ENCODE data around the gene PLEK. TPM values are rescaled to one million over a fixed set of nuclear protein-coding genes. Genes with fewer than 3 reads are reported as not detected.

PLEK gene
- total and polyA plus RNA-seq, 9 of the 15 experiments (the other 6 are each of a cell fraction or from before 2014, with no cell fraction given), result 0.14 to 1.2 (median 0.36) TPM

DNA sequence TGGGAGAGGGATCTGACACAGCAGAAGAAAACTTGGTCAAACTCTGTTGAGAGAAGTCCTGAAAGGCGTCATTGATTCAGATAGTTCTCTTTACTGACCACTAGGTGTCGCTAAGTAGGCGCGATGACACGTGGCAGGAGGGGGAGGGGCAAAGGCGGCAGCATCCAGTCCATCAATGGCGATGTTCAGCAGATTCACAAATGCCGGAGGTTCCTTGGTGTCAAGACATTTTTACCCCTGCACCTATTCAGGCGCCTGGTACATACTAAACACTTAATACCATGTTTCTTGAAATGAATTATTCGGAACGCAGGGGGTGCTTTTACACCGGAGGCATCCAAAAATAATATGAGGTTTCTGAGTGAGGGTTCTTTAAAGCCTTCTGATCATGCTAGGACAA lies 3.0 kb upstream of the PLEK start (continued):
- TF ChIP-seq, protein P1, sequence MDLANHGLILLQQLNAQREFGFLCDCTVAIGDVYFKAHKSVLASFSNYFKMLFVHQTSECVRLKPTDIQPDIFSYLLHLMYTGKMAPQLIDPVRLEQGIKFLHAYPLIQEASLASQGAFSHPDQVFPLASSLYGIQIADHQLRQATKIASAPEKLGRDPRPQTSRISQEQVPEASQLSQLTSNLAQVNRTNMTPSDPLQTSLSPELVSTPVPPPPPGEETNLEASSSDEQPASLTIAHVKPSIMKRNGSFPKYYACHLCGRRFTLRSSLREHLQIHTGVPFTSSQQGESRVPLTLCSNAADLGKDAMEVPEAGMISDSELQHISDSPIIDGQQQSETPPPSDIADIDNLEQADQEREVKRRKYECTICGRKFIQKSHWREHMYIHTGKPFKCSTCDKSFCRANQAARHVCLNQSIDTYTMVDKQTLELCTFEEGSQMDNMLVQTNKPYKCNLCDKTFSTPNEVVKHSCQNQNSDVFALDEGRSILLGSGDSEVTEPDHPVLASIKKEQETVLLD (IDR thresholded peaks at IDR 0.05), result no peak
- TF ChIP-seq NR2C2 (CRISPR knock-in tag; IDR thresholded peaks at IDR 0.05) (no peak), NR2C2 (tag; IDR thresholded peaks at IDR 0.05) (no peak), ATF7 (IDR thresholded peaks at IDR 0.05) (peak; percentile 66; the same call in 1 of the 2 replicates), TBL1XR1 (IDR thresholded peaks at IDR 0.05; ENCODE audit: low read length in 2 of 2) (peak in 1 of 2 experiments; percentile 65; a peak in 2 of 4 replicates), CHD4 (IDR thresholded peaks at IDR 0.05; ENCODE audit: insufficient read depth, insufficient replicate concordance, low read depth, low read length, poor library complexity, severe bottlenecking) (no peak), SREBF1 (IDR thresholded peaks at IDR 0.05; ENCODE audit: borderline replicate concordance, low read depth, low read length) (no peak), ZNF586 (CRISPR knock-in tag; conservative IDR thresholded peaks at IDR 0.05) (no peak), ZNF24 (IDR thresholded peaks at IDR 0.05) (peak; percentile 88), ZBTB17 (CRISPR knock-in tag; IDR thresholded peaks at IDR 0.05) (no peak), SNRNP70 (optimal IDR thresholded peaks at IDR 0.05; ENCODE audit: low read depth, low read length) (no peak), ZNF175 (CRISPR knock-in tag; IDR thresholded peaks at IDR 0.05; ENCODE audit: low read depth) (0 out of 2 replicates have a peak, but pooled peaks have one; percentile 39), ARNT (IDR thresholded peaks at IDR 0.05) (peak in 1 of 2 experiments; percentile 65; a peak in 2 of 4 replicates), TRIM28 (IDR thresholded peaks at IDR 0.05) (no peak), GATAD2B (IDR thresholded peaks at IDR 0.05; ENCODE audit: borderline replicate concordance) (peak; percentile 58; the same call in 1 of the 2 replicates), MAZ (CRISPR knock-in tag; conservative IDR thresholded peaks at IDR 0.05 in 1 of 2, IDR thresholded peaks at IDR 0.05 in 1 of 2) (peak; percentile 49 to 90; a peak in 3 of 4 replicates), E2F3 (CRISPR knock-in tag; IDR thresholded peaks at IDR 0.05) (no peak)
- TF ChIP-seq, protein P2, sequence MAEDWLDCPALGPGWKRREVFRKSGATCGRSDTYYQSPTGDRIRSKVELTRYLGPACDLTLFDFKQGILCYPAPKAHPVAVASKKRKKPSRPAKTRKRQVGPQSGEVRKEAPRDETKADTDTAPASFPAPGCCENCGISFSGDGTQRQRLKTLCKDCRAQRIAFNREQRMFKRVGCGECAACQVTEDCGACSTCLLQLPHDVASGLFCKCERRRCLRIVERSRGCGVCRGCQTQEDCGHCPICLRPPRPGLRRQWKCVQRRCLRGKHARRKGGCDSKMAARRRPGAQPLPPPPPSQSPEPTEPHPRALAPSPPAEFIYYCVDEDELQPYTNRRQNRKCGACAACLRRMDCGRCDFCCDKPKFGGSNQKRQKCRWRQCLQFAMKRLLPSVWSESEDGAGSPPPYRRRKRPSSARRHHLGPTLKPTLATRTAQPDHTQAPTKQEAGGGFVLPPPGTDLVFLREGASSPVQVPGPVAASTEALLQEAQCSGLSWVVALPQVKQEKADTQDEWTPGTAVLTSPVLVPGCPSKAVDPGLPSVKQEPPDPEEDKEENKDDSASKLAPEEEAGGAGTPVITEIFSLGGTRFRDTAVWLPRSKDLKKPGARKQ (CRISPR knock-in tag; IDR thresholded peaks at IDR 0.05), result peak; percentile 84; the same call in 1 of the 2 replicates
- TF ChIP-seq, protein P3, sequence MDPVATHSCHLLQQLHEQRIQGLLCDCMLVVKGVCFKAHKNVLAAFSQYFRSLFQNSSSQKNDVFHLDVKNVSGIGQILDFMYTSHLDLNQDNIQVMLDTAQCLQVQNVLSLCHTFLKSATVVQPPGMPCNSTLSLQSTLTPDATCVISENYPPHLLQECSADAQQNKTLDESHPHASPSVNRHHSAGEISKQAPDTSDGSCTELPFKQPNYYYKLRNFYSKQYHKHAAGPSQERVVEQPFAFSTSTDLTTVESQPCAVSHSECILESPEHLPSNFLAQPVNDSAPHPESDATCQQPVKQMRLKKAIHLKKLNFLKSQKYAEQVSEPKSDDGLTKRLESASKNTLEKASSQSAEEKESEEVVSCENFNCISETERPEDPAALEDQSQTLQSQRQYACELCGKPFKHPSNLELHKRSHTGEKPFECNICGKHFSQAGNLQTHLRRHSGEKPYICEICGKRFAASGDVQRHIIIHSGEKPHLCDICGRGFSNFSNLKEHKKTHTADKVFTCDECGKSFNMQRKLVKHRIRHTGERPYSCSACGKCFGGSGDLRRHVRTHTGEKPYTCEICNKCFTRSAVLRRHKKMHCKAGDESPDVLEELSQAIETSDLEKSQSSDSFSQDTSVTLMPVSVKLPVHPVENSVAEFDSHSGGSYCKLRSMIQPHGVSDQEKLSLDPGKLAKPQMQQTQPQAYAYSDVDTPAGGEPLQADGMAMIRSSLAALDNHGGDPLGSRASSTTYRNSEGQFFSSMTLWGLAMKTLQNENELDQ (CRISPR knock-in tag; IDR thresholded peaks at IDR 0.05; ENCODE audit: borderline replicate concordance), result no peak
- TF ChIP-seq, protein P4, sequence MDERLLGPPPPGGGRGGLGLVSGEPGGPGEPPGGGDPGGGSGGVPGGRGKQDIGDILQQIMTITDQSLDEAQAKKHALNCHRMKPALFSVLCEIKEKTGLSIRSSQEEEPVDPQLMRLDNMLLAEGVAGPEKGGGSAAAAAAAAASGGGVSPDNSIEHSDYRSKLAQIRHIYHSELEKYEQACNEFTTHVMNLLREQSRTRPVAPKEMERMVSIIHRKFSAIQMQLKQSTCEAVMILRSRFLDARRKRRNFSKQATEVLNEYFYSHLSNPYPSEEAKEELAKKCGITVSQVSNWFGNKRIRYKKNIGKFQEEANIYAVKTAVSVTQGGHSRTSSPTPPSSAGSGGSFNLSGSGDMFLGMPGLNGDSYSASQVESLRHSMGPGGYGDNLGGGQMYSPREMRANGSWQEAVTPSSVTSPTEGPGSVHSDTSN (CRISPR knock-in tag; IDR thresholded peaks at IDR 0.05; ENCODE audit: low read depth), result no peak
- TF ChIP-seq, protein P4 (tag; conservative IDR thresholded peaks at IDR 0.05; ENCODE audit: low read depth), result 0 out of 2 replicates have a peak, but pooled peaks have one; percentile 18
